Type B pancreatic cell (in vitro differentiated cells): Measurements from ENCODE around the gene PPP2R2D. TPM values are rescaled to one million over a fixed set of nuclear protein-coding genes. Genes with fewer than 3 reads are reported as not detected.
"Not testable (repeated sequence)": the region's sequence is repeated elsewhere in the genome, so short reads cannot be mapped to it uniquely, and the experiment has no call there.

Experiments used
- DNase-seq: peaks from one replicate; pipeline ENCODE4 v3.0.0; 2021; ENCODE audit warnings: mixed read lengths; ENCODE audit not compliant: unreplicated experiment; ENCODE audit errors: extremely low spot score
- H3K27ac Mint-ChIP-seq: 2 replicates; pipeline ENCODE4 v1.8.0; 2021; ENCODE audit warnings: mild to moderate bottlenecking, mixed read lengths
- H3K27me3 Mint-ChIP-seq: 2 replicates; pipeline ENCODE4 v1.8.0; 2021; ENCODE audit warnings: mixed read lengths
- H3K36me3 Mint-ChIP-seq: 2 replicates; pipeline ENCODE4 v1.8.0; 2021; ENCODE audit warnings: mixed read lengths
- H3K4me1 Mint-ChIP-seq: one replicate; pipeline ENCODE4 v1.8.0; 2021; ENCODE audit warnings: mixed read lengths; ENCODE audit not compliant: unreplicated experiment
- H3K4me3 Mint-ChIP-seq: 2 replicates; pipeline ENCODE4 v1.8.0; 2021; ENCODE audit warnings: mild to moderate bottlenecking, mixed read lengths
- H3K9me3 Mint-ChIP-seq: 2 replicates; pipeline ENCODE4 v1.8.0; 2021; ENCODE audit warnings: mixed read lengths
- total RNA-seq: library from RNA; stranded (reverse); gene quantifications from 2 replicates; pipeline ENCODE4 v1.2.1, GENCODE V29; 2021; ENCODE audit warnings: low replicate concordance
- TF ChIP-seq, protein P1 (sequence below): fragments of 200-600 bp; sonication (generic); conservative IDR thresholded peaks from 2 replicates; pipeline ENCODE4 v1.5.0; 2021; ENCODE audit warnings: antibody characterized with exemption, mild to moderate bottlenecking

The PPP2R2D gene
- total RNA-seq, 1 donor from 2014 or later = 38.1 TPM

DNA sequence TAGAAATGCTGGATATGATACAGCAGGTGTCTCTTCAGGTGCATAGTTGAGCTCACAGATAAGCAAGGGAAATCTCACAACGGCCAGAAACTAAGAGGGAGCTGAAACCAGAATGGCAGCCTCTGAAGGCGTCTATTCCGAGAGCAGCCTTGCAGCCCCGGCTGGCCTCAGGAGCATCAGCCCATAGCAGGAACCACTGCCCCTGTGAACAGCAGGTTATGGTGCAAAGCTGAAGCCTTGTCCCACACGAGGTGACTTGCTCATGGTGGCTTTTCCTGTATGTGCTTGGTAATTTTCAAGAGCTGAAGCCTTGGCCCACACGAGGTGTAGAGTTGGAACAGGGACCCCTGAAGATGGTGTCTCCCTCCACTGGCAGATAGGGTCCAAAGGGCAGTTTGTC, 47.7 kb downstream of the PPP2R2D start:
- Mint-ChIP-seq H3K27me3 (no peaks in the 10 kb centered on the region), H3K27ac (no peak overlapping the region), H3K4me3 (no peak overlapping the region), H3K9me3 (no peaks in the 10 kb centered on the region), H3K36me3 (peaks cover 37% of the 10 kb centered on the region), H3K4me1 (no peaks in the 10 kb centered on the region)
- DNase-seq = no peak
- TF ChIP-seq, protein P1, sequence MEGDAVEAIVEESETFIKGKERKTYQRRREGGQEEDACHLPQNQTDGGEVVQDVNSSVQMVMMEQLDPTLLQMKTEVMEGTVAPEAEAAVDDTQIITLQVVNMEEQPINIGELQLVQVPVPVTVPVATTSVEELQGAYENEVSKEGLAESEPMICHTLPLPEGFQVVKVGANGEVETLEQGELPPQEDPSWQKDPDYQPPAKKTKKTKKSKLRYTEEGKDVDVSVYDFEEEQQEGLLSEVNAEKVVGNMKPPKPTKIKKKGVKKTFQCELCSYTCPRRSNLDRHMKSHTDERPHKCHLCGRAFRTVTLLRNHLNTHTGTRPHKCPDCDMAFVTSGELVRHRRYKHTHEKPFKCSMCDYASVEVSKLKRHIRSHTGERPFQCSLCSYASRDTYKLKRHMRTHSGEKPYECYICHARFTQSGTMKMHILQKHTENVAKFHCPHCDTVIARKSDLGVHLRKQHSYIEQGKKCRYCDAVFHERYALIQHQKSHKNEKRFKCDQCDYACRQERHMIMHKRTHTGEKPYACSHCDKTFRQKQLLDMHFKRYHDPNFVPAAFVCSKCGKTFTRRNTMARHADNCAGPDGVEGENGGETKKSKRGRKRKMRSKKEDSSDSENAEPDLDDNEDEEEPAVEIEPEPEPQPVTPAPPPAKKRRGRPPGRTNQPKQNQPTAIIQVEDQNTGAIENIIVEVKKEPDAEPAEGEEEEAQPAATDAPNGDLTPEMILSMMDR = no peak

- Mint-ChIP-seq H3K27ac (no peak overlapping the region), H3K4me1 (no peaks in the 10 kb centered on the region), H3K4me3 (no peak overlapping the region), H3K36me3 (peaks cover 36% of the 10 kb centered on the region), H3K9me3 (no peaks in the 10 kb centered on the region), H3K27me3 (no peaks in the 10 kb centered on the region)
- no peak for DNase-seq
- TF ChIP-seq, protein P1 = no peak
Observed at GRCh38 chr10:131949041-131949862, 48.4 kb downstream of the PPP2R2D start.

- not testable (repeated sequence) for DNase-seq, H3K9me3 Mint-ChIP-seq, H3K27me3 Mint-ChIP-seq, H3K27ac Mint-ChIP-seq, H3K4me3 Mint-ChIP-seq, H3K4me1 Mint-ChIP-seq
- peaks cover 33% of the 10 kb centered on the region for H3K36me3 Mint-ChIP-seq
Observed at GRCh38 chr10:131949908-131950307, 49.1 kb downstream of the PPP2R2D start.

DNA sequence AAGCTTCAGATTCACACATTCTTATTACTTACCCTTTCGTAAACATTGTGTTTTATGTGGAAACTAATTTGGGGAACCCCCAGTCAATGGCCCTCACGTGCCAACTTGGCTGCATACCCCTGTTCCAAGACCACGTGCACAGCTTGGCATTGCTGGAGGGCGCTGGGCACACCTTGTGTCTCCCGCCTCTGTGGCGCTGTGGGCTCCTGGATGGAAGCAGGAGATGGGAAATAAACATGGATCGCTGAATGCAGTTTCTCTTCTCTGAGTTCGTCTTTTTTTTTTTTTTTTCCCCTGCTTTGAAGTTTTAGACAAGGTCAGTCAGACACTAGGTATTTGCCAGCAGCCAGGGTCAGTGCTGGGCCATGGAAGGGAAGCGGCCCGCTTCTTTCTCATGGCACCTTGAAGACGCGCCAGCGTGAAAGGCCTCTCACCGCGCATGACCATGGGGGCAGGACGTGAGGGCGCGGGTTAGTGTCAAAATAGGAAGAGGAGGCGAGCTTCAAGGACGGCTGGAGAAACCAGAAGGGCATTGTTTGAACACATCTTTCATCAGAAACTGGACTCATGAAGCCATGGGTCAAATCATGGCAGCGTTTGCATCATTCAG, 53.7 kb downstream of the PPP2R2D start:
- H3K27ac Mint-ChIP-seq = no peak overlapping the region
- no peaks in the 10 kb centered on the region for H3K27me3 Mint-ChIP-seq
- no peaks in the 10 kb centered on the region for H3K9me3 Mint-ChIP-seq
- H3K4me1 Mint-ChIP-seq = no peaks in the 10 kb centered on the region
- no peak overlapping the region for H3K4me3 Mint-ChIP-seq
- no peak for DNase-seq
- peaks cover 39% of the 10 kb centered on the region for H3K36me3 Mint-ChIP-seq
- TF ChIP-seq, protein P1 = no peak

DNA sequence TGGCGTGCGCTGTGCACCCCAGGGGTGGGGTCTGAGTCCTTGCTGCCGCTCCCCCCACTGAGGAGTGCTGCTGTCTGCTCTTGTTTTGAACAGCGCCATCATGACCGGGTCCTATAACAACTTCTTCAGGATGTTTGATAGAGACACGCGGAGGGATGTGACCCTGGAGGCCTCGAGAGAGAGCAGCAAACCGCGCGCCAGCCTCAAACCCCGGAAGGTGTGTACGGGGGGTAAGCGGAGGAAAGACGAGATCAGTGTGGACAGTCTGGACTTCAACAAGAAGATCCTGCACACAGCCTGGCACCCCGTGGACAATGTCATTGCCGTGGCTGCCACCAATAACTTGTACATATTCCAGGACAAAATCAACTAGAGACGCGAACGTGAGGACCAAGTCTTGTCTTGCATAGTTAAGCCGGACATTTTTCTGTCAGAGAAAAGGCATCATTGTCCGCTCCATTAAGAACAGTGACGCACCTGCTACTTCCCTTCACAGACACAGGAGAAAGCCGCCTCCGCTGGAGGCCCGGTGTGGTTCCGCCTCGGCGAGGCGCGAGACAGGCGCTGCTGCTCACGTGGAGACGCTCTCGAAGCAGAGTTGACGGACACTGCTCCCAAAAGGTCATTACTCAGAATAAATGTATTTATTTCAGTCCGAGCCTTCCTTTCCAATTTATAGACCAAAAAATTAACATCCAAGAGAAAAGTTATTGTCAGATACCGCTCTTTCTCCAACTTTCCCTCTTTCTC, 55.0 kb downstream of the PPP2R2D start:
- Mint-ChIP-seq H3K27ac (no peak overlapping the region), H3K4me3 (no peak overlapping the region), H3K9me3 (no peaks in the 10 kb centered on the region), H3K36me3 (peaks cover 38% of the 10 kb centered on the region), H3K4me1 (no peaks in the 10 kb centered on the region), H3K27me3 (no peaks in the 10 kb centered on the region)
- no peak for DNase-seq
- TF ChIP-seq, protein P1 = no peak

DNA sequence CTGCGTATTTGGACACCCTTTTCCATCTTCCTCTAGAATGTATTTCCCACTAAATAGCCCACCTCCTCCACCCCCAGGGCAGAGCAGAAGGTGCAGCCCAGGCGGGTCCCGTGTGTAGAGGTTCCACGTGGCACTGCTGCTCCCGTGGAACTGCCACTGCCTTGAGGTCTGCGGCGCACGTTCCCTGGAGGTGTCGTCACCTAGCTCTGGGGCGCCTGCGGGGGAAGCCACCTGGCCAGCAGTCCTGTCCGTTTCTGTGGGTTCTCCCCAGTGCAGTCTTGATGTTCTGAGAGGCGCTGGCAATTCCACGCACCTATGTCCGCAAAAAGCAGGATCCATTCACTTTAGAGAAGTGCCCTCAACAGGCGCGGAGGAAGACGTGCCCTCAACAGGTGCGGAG, 59.0 kb downstream of the PPP2R2D start:
- Mint-ChIP-seq H3K36me3 (peaks cover 32% of the 10 kb centered on the region), H3K27me3 (no peaks in the 10 kb centered on the region), H3K9me3 (no peaks in the 10 kb centered on the region)

More for the DNA sequence above, 59.0 kb downstream of the PPP2R2D start:
- no peak for DNase-seq
- H3K4me3 Mint-ChIP-seq = no peak overlapping the region
- TF ChIP-seq, protein P1 = no peak
- H3K4me1 Mint-ChIP-seq = no peaks in the 10 kb centered on the region
- no peak overlapping the region for H3K27ac Mint-ChIP-seq
